Measurements from ENCODE around the gene GAD2. TPM values are rescaled to one million over a fixed set of nuclear protein-coding genes. Genes with fewer than 3 reads are reported as not detected.

The GAD2 gene
- total RNA-seq, 1 donor from 2014 or later = 15.3 TPM

DNA sequence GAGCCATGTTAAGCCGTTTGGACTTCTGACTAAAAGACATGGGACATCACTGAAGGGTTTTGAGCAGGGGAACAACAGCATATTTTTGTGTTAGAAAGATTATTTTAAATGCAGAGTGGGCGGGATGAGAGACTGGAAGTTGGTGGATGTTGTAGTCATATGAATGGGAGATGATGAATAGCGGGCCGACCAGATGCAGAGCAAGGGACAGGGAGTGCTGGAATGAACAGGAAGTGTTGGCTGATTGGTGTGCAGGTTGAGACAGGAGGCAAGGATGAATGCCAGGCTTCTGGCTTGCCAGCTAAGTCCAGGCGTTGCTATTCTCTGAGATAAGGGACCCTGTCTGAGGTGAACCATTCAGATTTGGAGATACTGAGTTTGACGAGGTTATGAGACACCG is 38.0 kb downstream of the GAD2 start:
- H3K36me3 Mint-ChIP-seq = no peaks in the 10 kb centered on the region
- no peak overlapping the region for H3K27ac Mint-ChIP-seq
- DNase-seq (ENCODE audit: extremely low spot score, unreplicated experiment) = no peak
- no peaks in the 10 kb centered on the region for H3K9me3 Mint-ChIP-seq
- TF ChIP-seq CTCF (conservative IDR thresholded peaks at IDR 0.05) = no peak
- no peak overlapping the region for H3K4me3 Mint-ChIP-seq
- H3K27me3 Mint-ChIP-seq = peaks cover 24% of the 10 kb centered on the region
- H3K4me1 Mint-ChIP-seq (ENCODE audit: unreplicated experiment) = no peaks in the 10 kb centered on the region

DNA sequence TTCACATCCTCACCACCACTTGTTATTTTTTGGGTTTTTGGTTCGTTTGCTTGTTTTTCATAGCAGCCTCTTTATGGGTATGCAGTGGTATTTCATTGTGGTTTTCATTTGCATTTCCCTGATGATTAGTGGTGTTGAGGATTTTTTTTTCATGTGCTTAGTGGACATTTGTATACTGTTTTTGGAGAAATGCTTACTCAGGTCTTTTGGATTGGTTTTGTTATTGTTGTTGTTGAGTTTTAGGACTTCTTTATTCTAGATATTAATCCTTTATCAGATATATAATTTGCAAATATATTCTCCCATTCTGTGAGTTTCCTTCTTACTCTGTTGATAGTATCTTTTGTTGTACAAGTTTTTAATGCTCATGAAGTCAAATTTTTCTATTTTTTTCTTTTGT is 42.8 kb downstream of the GAD2 start:
- Mint-ChIP-seq H3K27me3 (peaks cover 25% of the 10 kb centered on the region), H3K27ac (no peak overlapping the region), H3K4me1 (ENCODE audit: unreplicated experiment) (no peaks in the 10 kb centered on the region)

DNA sequence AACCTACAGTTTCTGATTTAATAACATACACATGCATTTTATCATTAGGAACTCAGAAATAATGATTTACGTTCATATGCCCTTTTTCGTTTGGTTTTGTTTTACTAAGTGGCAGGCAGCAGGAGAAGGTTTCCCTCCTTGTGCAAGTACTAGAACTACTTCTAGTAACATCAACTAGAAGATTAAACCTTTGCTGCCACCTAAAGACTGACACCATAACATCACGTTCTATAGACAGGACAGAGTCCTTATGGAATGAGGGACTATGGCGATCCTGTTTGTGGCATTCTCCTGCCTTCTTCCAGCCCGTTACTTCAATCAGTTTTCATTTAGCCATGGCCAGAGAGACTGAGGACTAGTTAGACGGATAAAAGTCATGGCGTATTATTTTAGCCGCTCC is 53.2 kb downstream of the GAD2 start:
- no peak overlapping the region for H3K27ac Mint-ChIP-seq
- H3K36me3 Mint-ChIP-seq = no peaks in the 10 kb centered on the region
- H3K9me3 Mint-ChIP-seq = no peaks in the 10 kb centered on the region
- no peak overlapping the region for H3K4me3 Mint-ChIP-seq
- H3K4me1 Mint-ChIP-seq (ENCODE audit: unreplicated experiment) = peaks cover 4% of the 10 kb centered on the region
- no peak for DNase-seq (ENCODE audit: extremely low spot score, unreplicated experiment)
- TF ChIP-seq CTCF (conservative IDR thresholded peaks at IDR 0.05) = peak; percentile 70
- H3K27me3 Mint-ChIP-seq = peaks cover 13% of the 10 kb centered on the region

More for the DNA sequence above, 42.8 kb downstream of the GAD2 start:
- no peak overlapping the region for H3K4me3 Mint-ChIP-seq
- TF ChIP-seq CTCF (conservative IDR thresholded peaks at IDR 0.05) = no peak
- no peaks in the 10 kb centered on the region for H3K36me3 Mint-ChIP-seq
- DNase-seq (ENCODE audit: extremely low spot score, unreplicated experiment) = no peak
- H3K9me3 Mint-ChIP-seq = no peaks in the 10 kb centered on the region

DNA sequence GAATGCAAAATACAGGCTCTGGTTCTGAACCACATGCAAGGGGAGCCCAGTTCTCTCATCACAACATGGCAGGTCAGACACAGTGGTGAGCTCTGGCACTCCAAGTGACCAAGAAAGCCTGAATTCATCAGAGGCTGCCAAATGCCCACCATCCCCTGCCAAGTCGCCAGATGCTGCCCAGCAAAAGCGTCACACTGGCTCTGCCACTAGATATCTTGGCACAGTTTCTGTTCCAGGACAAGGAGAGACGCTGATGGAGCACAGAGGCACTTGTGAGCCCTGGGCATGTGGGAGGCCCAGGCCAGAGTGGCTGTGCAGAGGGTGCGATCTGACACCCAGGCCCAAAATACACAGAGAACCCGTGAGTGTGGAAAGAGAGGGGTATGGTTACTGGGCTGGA is 57.8 kb downstream of the GAD2 start:
- H3K9me3 Mint-ChIP-seq = no peaks in the 10 kb centered on the region
- no peak for TF ChIP-seq CTCF (conservative IDR thresholded peaks at IDR 0.05)
- H3K4me1 Mint-ChIP-seq (ENCODE audit: unreplicated experiment) = peaks cover 4% of the 10 kb centered on the region
- no peak for DNase-seq (ENCODE audit: extremely low spot score, unreplicated experiment)
- H3K36me3 Mint-ChIP-seq = no peaks in the 10 kb centered on the region
- peaks cover 28% of the 10 kb centered on the region for H3K27me3 Mint-ChIP-seq
- no peak overlapping the region for H3K27ac Mint-ChIP-seq
- no peak overlapping the region for H3K4me3 Mint-ChIP-seq

DNA sequence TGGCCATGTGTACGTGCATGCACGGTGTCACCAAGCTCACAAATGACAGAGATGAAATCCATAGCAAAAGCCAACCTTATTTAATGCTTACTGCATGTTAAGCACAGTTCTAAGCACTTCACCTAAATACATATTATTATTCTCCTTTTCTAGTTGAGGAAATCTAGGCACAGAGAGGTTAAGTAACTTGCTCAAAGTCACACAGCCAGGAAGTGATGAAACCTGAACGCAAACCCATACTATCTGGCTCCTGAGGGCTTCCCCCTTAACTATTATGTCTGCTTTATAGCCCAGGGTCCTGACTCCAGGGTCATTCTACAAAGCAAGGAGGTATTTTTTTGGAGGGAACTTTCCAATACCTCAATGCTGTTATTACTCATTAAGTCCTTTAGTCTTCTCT is 61.7 kb downstream of the GAD2 start:
- Mint-ChIP-seq H3K4me1 (ENCODE audit: unreplicated experiment) (no peaks in the 10 kb centered on the region), H3K4me3 (no peak overlapping the region), H3K9me3 (no peaks in the 10 kb centered on the region), H3K27ac (no peak overlapping the region), H3K36me3 (no peaks in the 10 kb centered on the region), H3K27me3 (peaks cover 15% of the 10 kb centered on the region)
- TF ChIP-seq CTCF (conservative IDR thresholded peaks at IDR 0.05) = no peak
- DNase-seq (ENCODE audit: extremely low spot score, unreplicated experiment) = no peak

- no peaks in the 10 kb centered on the region for H3K4me1 Mint-ChIP-seq (ENCODE audit: unreplicated experiment)
- DNase-seq (ENCODE audit: extremely low spot score, unreplicated experiment) = no peak
- no peak for TF ChIP-seq CTCF (conservative IDR thresholded peaks at IDR 0.05)
- peaks cover 11% of the 10 kb centered on the region for H3K27me3 Mint-ChIP-seq
- no peaks in the 10 kb centered on the region for H3K9me3 Mint-ChIP-seq
- H3K36me3 Mint-ChIP-seq = no peaks in the 10 kb centered on the region
- H3K27ac Mint-ChIP-seq = no peak overlapping the region
- H3K4me3 Mint-ChIP-seq = no peak overlapping the region
Measured at GRCh38 chr10:26290236-26290635, 73.7 kb downstream of the GAD2 start.
